Measurements from ENCODE around the gene FGF12. TPM values are rescaled to one million over a fixed set of nuclear protein-coding genes. Genes with fewer than 3 reads are reported as not detected.

FGF12 gene
- total RNA-seq, 2 experiments from 2014 or later, result not detected

DNA sequence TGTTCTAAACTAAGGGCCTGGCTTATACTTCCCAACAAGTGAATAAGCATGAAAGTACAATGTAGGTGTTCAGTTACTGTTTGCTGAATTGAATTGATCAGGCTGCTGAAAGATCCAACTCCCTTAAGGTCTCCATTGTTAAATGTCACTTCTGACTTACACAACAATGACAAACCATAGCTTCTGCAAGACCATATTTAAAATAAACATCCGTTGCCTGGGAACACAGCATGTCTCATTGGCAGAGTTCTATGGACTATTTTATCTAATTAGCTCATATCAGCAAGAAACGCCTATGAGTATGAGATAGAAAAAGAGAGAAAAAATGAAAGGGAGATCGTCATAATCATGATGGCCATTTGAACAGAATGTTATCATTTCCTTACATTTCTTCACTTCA lies 605.4 kb downstream of the FGF12 start:
- Histone ChIP-seq H3K27ac (ENCODE audit: low read depth in 1 of 2, low read length in 2 of 2) (no peak overlapping the region), H3K36me3 (ENCODE audit: insufficient read depth, low read length) (no peaks in the 10 kb centered on the region), H3K4me3 (ENCODE audit: low read length) (no peak overlapping the region), H3K9me3 (ENCODE audit: control insufficient read depth in 1 of 2, insufficient read depth in 1 of 2, low read length in 2 of 2) (no peaks in the 10 kb centered on the region), H3K4me1 (ENCODE audit: insufficient read depth, low read length) (no peaks in the 10 kb centered on the region), H3K27me3 (ENCODE audit: control insufficient read depth in 1 of 2, insufficient read depth in 2 of 2, low read length in 2 of 2) (no peaks in the 10 kb centered on the region)
- H3K4me3 Mint-ChIP-seq, result no peak overlapping the region
- intact Hi-C loops (cut with DNase I, micrococcal nuclease), result no loop called here
- CTCF ChIA-PET, result no interaction called here
- no peak overlapping the region for H3K27ac Mint-ChIP-seq
- no peak for DNase-seq
- POLR2A ChIA-PET, result no interaction called here
- TF ChIP-seq, protein P1, sequence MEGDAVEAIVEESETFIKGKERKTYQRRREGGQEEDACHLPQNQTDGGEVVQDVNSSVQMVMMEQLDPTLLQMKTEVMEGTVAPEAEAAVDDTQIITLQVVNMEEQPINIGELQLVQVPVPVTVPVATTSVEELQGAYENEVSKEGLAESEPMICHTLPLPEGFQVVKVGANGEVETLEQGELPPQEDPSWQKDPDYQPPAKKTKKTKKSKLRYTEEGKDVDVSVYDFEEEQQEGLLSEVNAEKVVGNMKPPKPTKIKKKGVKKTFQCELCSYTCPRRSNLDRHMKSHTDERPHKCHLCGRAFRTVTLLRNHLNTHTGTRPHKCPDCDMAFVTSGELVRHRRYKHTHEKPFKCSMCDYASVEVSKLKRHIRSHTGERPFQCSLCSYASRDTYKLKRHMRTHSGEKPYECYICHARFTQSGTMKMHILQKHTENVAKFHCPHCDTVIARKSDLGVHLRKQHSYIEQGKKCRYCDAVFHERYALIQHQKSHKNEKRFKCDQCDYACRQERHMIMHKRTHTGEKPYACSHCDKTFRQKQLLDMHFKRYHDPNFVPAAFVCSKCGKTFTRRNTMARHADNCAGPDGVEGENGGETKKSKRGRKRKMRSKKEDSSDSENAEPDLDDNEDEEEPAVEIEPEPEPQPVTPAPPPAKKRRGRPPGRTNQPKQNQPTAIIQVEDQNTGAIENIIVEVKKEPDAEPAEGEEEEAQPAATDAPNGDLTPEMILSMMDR (IDR thresholded peaks at IDR 0.05), result no peak
- H3K27me3 Mint-ChIP-seq, result no peaks in the 10 kb centered on the region
- H3K36me3 Mint-ChIP-seq (ENCODE audit: low read depth), result no peaks in the 10 kb centered on the region
- H3K9me3 Mint-ChIP-seq, result peaks cover 4% of the 10 kb centered on the region
- no peaks in the 10 kb centered on the region for H3K4me1 Mint-ChIP-seq (ENCODE audit: low read depth)
- ATAC-seq (ENCODE audit: poor library complexity), result no peak

DNA sequence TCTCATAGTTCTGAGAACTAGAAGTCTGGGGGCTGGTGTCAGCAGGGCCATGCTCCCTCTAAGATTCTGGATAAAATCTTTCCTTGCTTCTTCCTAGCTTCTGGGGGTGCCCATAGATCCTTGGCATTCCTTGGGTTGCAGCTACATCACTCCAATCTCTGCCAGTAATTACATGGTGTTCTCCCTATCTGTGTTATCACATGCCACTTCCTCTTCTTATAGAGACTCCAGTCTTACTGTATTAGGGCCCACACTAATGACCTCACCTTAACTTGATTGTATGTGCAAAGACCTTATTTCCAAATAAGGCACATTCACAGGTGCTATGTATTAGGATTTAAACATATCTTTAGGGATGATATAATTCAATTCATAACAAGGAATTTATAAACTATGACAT lies 618.5 kb downstream of the FGF12 start:
- Mint-ChIP-seq H3K27me3 (no peaks in the 10 kb centered on the region), H3K9me3 (peaks cover 5% of the 10 kb centered on the region), H3K4me3 (no peak overlapping the region), H3K27ac (no peak overlapping the region), H3K4me1 (ENCODE audit: low read depth) (no peaks in the 10 kb centered on the region), H3K36me3 (ENCODE audit: low read depth) (no peaks in the 10 kb centered on the region)
- ATAC-seq (ENCODE audit: poor library complexity), result no peak
- H3K4me1 ChIP-seq (ENCODE audit: insufficient read depth, low read length), result no peaks in the 10 kb centered on the region
- H3K27ac ChIP-seq (ENCODE audit: low read depth in 1 of 2, low read length in 2 of 2), result no peak overlapping the region
- no peak overlapping the region for H3K4me3 ChIP-seq (ENCODE audit: low read length)
- POLR2A ChIA-PET, result no interaction called here
- no peak for DNase-seq
- no peaks in the 10 kb centered on the region for H3K9me3 ChIP-seq (ENCODE audit: control insufficient read depth in 1 of 2, insufficient read depth in 1 of 2, low read length in 2 of 2)
- TF ChIP-seq, protein P1 (IDR thresholded peaks at IDR 0.05), result no peak
- no peaks in the 10 kb centered on the region for H3K27me3 ChIP-seq (ENCODE audit: control insufficient read depth in 1 of 2, insufficient read depth in 2 of 2, low read length in 2 of 2)
- intact Hi-C loops (cut with DNase I, micrococcal nuclease), result no loop called here
- CTCF ChIA-PET, result no interaction called here
- no peaks in the 10 kb centered on the region for H3K36me3 ChIP-seq (ENCODE audit: insufficient read depth, low read length)

DNA sequence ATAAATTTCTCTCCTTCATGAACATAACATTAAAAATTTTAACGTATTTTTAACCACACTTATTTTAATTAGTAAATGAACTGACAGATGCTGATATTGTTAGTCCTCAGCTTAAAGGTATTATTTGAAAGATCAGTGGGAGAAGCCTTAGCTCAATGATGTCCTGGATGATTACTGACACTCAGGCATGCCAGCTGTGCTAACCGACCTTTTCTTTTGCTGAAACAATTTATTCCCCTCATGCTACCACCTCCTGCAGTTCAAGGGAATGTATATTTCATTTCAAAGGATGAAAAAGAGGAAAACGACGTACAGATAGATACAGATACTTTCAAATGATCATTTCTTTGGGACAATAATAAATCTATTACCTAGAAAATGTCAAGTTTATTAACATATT lies 620.8 kb downstream of the FGF12 start:
- Histone ChIP-seq H3K4me3 (ENCODE audit: low read length) (no peak overlapping the region), H3K27ac (ENCODE audit: low read depth in 1 of 2, low read length in 2 of 2) (no peak overlapping the region), H3K36me3 (ENCODE audit: insufficient read depth, low read length) (no peaks in the 10 kb centered on the region), H3K9me3 (ENCODE audit: control insufficient read depth in 1 of 2, insufficient read depth in 1 of 2, low read length in 2 of 2) (no peaks in the 10 kb centered on the region), H3K27me3 (ENCODE audit: control insufficient read depth in 1 of 2, insufficient read depth in 2 of 2, low read length in 2 of 2) (no peaks in the 10 kb centered on the region), H3K4me1 (ENCODE audit: insufficient read depth, low read length) (no peaks in the 10 kb centered on the region)
- ATAC-seq (ENCODE audit: poor library complexity) (no peak), DNase-seq (no peak)
- Mint-ChIP-seq H3K36me3 (ENCODE audit: low read depth) (no peaks in the 10 kb centered on the region), H3K9me3 (peaks cover 8% of the 10 kb centered on the region), H3K4me1 (ENCODE audit: low read depth) (no peaks in the 10 kb centered on the region), H3K4me3 (no peak overlapping the region), H3K27ac (no peak overlapping the region), H3K27me3 (no peaks in the 10 kb centered on the region)
- intact Hi-C loops (cut with DNase I, micrococcal nuclease), result no loop called here
- CTCF ChIA-PET, result no interaction called here
- TF ChIP-seq, protein P1 (IDR thresholded peaks at IDR 0.05), result no peak
- POLR2A ChIA-PET, result no interaction called here
